ENCODE results near the gene DNASE2.
A peak's percentile ranks its signal among the peaks of the same experiment; 100 is the strongest.

Gene DNASE2

DNA sequence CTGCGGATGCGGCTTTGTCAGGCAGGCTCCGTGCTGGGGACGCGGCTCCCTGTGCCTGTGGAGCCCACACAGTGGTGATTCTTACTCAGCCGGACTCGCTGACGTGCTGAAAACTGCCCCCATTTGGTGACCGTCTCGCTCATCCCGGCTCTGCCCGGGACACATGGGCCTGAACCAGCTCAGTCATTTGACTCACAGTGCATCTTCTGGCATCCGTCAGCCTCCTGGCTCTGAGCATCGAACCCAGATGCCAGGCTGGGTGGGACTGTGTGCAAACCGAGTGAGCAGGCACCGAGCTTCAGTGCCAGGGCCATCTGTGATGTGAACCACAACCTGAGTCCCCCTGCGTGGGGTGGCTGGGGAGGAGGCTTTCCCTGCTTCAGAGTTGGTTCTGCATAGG is 15.2 kb upstream of the DNASE2 start:
- Histone ChIP-seq H3K4ac (ENCODE audit: low read depth, low read length) (no peak overlapping the region), H3K79me1 (ENCODE audit: low read length) (no peaks in the 10 kb centered on the region), H4K91ac (ENCODE audit: low read depth, low read length) (no peak overlapping the region), H3K27me3 (ENCODE audit: insufficient read depth, low read length) (no peaks in the 10 kb centered on the region), H3K79me2 (ENCODE audit: control insufficient read depth, insufficient read depth, low read length, poor library complexity) (no peaks in the 10 kb centered on the region), H3K9ac (ENCODE audit: low read length) (no peak overlapping the region), H4K12ac (ENCODE audit: low read depth, low read length) (no peak overlapping the region), H3K14ac (ENCODE audit: low read length) (no peak overlapping the region), H3K23ac (ENCODE audit: low read length) (no peak overlapping the region), H2AK5ac (ENCODE audit: low read length) (no peak overlapping the region), H3K4me1 (ENCODE audit: control insufficient read depth in 1 of 2, insufficient read depth in 2 of 2, low read length in 2 of 2) (peaks cover 5% of the 10 kb centered on the region in 2 experiments), H2AFZ (ENCODE audit: insufficient read depth, low read length, poor library complexity) (no peak overlapping the region), H2BK5ac (ENCODE audit: low read depth, low read length, poor library complexity) (no peak overlapping the region), H3K4me3 (ENCODE audit: low read depth, low read length) (no peak overlapping the region), H3K36me3 (ENCODE audit: control insufficient read depth in 1 of 2, insufficient read depth in 2 of 2, low read length in 2 of 2) (peaks cover 34 to 44% of the 10 kb centered on the region in 2 experiments), H2BK120ac (ENCODE audit: insufficient read depth, low read length, poor library complexity) (no peak overlapping the region), H3K9me3 (ENCODE audit: insufficient read depth, low read depth, low read length) (peaks cover 4% of the 10 kb centered on the region), H4K8ac (ENCODE audit: low read depth, low read length) (no peak overlapping the region), H3K27ac (ENCODE audit: low read depth, low read length) (no peak overlapping the region), H3K18ac (ENCODE audit: low read length) (no peak overlapping the region), H2BK12ac (ENCODE audit: low read length) (no peak overlapping the region), H3K4me2 (ENCODE audit: low read length) (no peak overlapping the region)
- WGBS (ENCODE audit: extremely low coverage, insufficient coverage, insufficient read length): no CpG with 5 or more reads among the region's 17 CpGs
- no peak for DNase-seq

DNA sequence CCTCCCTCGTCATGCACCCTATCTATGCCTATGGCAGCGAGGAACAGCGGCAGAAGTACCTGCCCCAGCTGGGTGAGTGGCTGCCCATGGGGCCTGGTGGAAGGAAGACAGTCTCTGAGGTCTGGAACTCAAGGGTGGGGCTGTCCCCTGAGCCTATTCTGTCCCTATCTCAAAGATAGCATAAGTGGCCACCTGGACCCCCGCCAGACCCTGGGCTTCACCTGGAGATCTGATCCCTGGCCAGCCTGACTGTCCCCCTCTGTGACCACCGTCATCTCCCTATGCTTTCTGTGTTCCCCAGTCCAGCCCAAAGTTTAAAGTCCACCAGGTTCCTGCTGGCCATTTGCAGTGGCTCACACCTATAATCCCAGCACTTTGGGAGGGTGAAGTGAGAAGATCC is 12.3 kb upstream of the DNASE2 start:
- Histone ChIP-seq H3K79me2 (ENCODE audit: control insufficient read depth, insufficient read depth, low read length, poor library complexity) (no peaks in the 10 kb centered on the region), H3K23ac (ENCODE audit: low read length) (no peak overlapping the region), H3K9me3 (ENCODE audit: insufficient read depth, low read depth, low read length) (peaks cover 4% of the 10 kb centered on the region), H2BK12ac (ENCODE audit: low read length) (no peak overlapping the region), H3K4me3 (ENCODE audit: low read depth, low read length) (no peak overlapping the region), H3K9ac (ENCODE audit: low read length) (no peak overlapping the region), H3K4me2 (ENCODE audit: low read length) (no peak overlapping the region), H3K4me1 (ENCODE audit: control insufficient read depth in 1 of 2, insufficient read depth in 2 of 2, low read length in 2 of 2) (peaks cover 6% of the 10 kb centered on the region in 2 experiments), H2AK5ac (ENCODE audit: low read length) (no peak overlapping the region), H4K8ac (ENCODE audit: low read depth, low read length) (no peak overlapping the region), H3K14ac (ENCODE audit: low read length) (no peak overlapping the region), H4K91ac (ENCODE audit: low read depth, low read length) (no peak overlapping the region), H2BK5ac (ENCODE audit: low read depth, low read length, poor library complexity) (no peak overlapping the region), H3K36me3 (ENCODE audit: control insufficient read depth in 1 of 2, insufficient read depth in 2 of 2, low read length in 2 of 2) (peaks cover 27 to 37% of the 10 kb centered on the region in 2 experiments), H3K79me1 (ENCODE audit: low read length) (no peaks in the 10 kb centered on the region), H3K27ac (ENCODE audit: low read depth, low read length) (no peak overlapping the region), H3K4ac (ENCODE audit: low read depth, low read length) (no peak overlapping the region), H3K18ac (ENCODE audit: low read length) (no peak overlapping the region), H3K27me3 (ENCODE audit: insufficient read depth, low read length) (no peaks in the 10 kb centered on the region), H4K12ac (ENCODE audit: low read depth, low read length) (no peak overlapping the region), H2BK120ac (ENCODE audit: insufficient read depth, low read length, poor library complexity) (no peak overlapping the region), H2AFZ (ENCODE audit: insufficient read depth, low read length, poor library complexity) (no peak overlapping the region)
- WGBS (ENCODE audit: extremely low coverage, insufficient coverage, insufficient read length): no CpG with 5 or more reads among the region's 5 CpGs
- DNase-seq: no peak

DNA sequence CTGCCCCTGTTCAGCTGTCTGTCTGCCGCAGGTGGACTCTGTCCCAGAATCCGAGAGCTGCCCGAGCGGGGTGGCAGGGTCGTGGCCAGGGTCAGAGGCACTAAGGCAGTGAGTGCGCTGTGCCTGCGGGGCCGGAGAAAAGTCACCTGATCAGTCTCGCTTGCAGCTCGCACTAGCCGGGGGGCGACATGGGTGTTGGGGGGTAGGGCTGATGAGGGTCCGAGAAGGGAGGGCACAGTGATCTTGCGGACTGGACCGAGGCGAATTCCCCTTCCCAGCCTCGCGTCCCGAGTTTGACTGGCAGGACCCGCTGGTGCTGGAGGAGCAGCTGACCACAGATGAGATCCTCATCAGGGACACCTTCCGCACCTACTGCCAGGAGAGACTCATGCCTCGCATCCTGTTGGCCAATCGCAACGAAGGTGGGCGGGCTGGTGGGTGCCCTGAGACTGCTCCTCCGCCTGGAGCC is 10.3 kb upstream of the DNASE2 start:
- Histone ChIP-seq H3K4me1 (ENCODE audit: control insufficient read depth in 1 of 2, insufficient read depth in 2 of 2, low read length in 2 of 2) (peaks cover 6% of the 10 kb centered on the region in 2 experiments), H3K79me2 (ENCODE audit: control insufficient read depth, insufficient read depth, low read length, poor library complexity) (no peaks in the 10 kb centered on the region), H4K91ac (ENCODE audit: low read depth, low read length) (no peak overlapping the region), H3K4me2 (ENCODE audit: low read length) (peak overlapping the region; percentile 84), H4K8ac (ENCODE audit: low read depth, low read length) (peak overlapping the region; percentile 62), H2AFZ (ENCODE audit: insufficient read depth, low read length, poor library complexity) (no peak overlapping the region), H3K27me3 (ENCODE audit: insufficient read depth, low read length) (no peaks in the 10 kb centered on the region), H3K9ac (ENCODE audit: low read length) (peak overlapping the region; percentile 56), H2AK5ac (ENCODE audit: low read length) (no peak overlapping the region), H3K4me3 (ENCODE audit: low read depth, low read length) (peak overlapping the region; percentile 98), H3K27ac (ENCODE audit: low read depth, low read length) (no peak overlapping the region), H3K18ac (ENCODE audit: low read length) (peak overlapping the region; percentile 48), H2BK120ac (ENCODE audit: insufficient read depth, low read length, poor library complexity) (no peak overlapping the region), H3K36me3 (ENCODE audit: control insufficient read depth in 1 of 2, insufficient read depth in 2 of 2, low read length in 2 of 2) (peaks cover 14 to 22% of the 10 kb centered on the region in 2 experiments), H3K14ac (ENCODE audit: low read length) (no peak overlapping the region), H2BK5ac (ENCODE audit: low read depth, low read length, poor library complexity) (no peak overlapping the region), H3K9me3 (ENCODE audit: insufficient read depth, low read depth, low read length) (peaks cover 4% of the 10 kb centered on the region), H2BK12ac (ENCODE audit: low read length) (no peak overlapping the region), H4K12ac (ENCODE audit: low read depth, low read length) (no peak overlapping the region), H3K79me1 (ENCODE audit: low read length) (no peaks in the 10 kb centered on the region), H3K23ac (ENCODE audit: low read length) (no peak overlapping the region), H3K4ac (ENCODE audit: low read depth, low read length) (no peak overlapping the region)
- no CpG with 5 or more reads among the region's 26 CpGs for WGBS (ENCODE audit: extremely low coverage, insufficient coverage, insufficient read length)
- no peak for DNase-seq

DNA sequence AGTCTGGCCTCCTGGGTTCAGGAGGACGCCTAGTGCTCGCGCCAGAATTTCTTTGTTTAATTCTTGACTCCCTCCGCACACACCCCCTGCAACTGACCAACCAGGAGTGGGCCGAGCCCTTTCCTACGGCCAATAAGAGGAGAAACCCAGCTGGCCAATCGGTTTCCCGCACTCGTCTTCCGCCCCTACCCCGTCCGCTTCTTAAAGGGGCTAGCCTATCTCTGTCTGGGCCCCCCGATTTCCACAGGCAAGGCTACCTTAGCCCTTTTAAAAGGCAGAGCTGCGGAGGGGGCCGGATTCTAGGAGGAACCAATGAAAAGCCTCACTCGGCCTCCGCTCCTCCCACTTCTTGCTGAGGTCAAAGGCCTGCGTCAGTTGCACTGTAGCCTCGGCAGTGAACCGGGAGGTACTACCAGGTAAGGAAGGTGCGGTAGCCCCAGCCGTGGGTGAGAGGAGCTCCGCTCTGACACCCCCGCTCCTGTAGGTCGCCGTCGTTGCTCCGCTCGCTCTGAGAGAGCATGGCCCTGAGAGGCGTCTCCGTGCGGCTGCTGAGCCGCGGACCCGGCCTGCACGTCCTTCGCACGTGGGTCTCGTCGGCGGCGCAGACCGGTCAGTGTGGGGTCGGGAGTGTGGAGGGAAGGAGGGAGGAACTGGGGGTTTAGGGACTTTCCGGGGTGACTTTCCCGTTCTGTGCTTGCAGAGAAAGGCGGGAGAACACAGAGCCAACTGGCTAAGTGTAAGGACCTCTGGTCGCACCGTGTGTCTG is 9.7 kb upstream of the DNASE2 start, which contains the start of gene GCDH:
Gene GCDH, plus strand, starts transcription at position 374 of the 766 bp plus-strand sequence. Its CDS starts 145 bp downstream, at position 519.
- Histone ChIP-seq H3K79me1 (ENCODE audit: low read length) (no peaks in the 10 kb centered on the region), H4K8ac (ENCODE audit: low read depth, low read length) (peak within 1 kb of the TSS; percentile 62), H4K12ac (ENCODE audit: low read depth, low read length) (peak within 1 kb of the TSS; percentile 72), H2AK5ac (ENCODE audit: low read length) (peak within 1 kb of the TSS; percentile 55), H3K4me3 (ENCODE audit: low read depth, low read length) (peak within 1 kb of the TSS; percentile 98), H2AFZ (ENCODE audit: insufficient read depth, low read length, poor library complexity) (peak within 1 kb of the TSS; percentile 82), H3K9me3 (ENCODE audit: insufficient read depth, low read depth, low read length) (no peaks in the 10 kb centered on the region), H3K14ac (ENCODE audit: low read length) (peak within 1 kb of the TSS; percentile 11), H3K27ac (ENCODE audit: low read depth, low read length) (no peak within 1 kb of the TSS), H3K36me3 (ENCODE audit: control insufficient read depth in 1 of 2, insufficient read depth in 2 of 2, low read length in 2 of 2) (peaks cover 8 to 16% of the 10 kb centered on the region in 2 experiments), H2BK12ac (ENCODE audit: low read length) (no peak within 1 kb of the TSS), H3K79me2 (ENCODE audit: control insufficient read depth, insufficient read depth, low read length, poor library complexity) (no peaks in the 10 kb centered on the region), H3K9ac (ENCODE audit: low read length) (peak within 1 kb of the TSS; percentile 77), H3K4ac (ENCODE audit: low read depth, low read length) (no peak within 1 kb of the TSS), H4K91ac (ENCODE audit: low read depth, low read length) (no peak within 1 kb of the TSS), H3K27me3 (ENCODE audit: insufficient read depth, low read length) (peaks cover under 1% of the 10 kb centered on the region), H2BK5ac (ENCODE audit: low read depth, low read length, poor library complexity) (no peak within 1 kb of the TSS), H3K18ac (ENCODE audit: low read length) (peak within 1 kb of the TSS; percentile 48), H2BK120ac (ENCODE audit: insufficient read depth, low read length, poor library complexity) (no peak within 1 kb of the TSS), H3K23ac (ENCODE audit: low read length) (no peak within 1 kb of the TSS), H3K4me1 (ENCODE audit: control insufficient read depth in 1 of 2, insufficient read depth in 2 of 2, low read length in 2 of 2) (peaks cover 6 to 7% of the 10 kb centered on the region in 2 experiments), H3K4me2 (ENCODE audit: low read length) (peak within 1 kb of the TSS; percentile 84)
- peak; percentile 99 for DNase-seq
- WGBS (ENCODE audit: extremely low coverage, insufficient coverage, insufficient read length): no CpG with 5 or more reads among the region's 49 CpGs
